Gastrocnemius medialis (tissue), 4 donors: ENCODE results near the gene AJAP1.

ENCODE experiments used
- CTCF ChIP-seq, 5 experiments: fragments of 450-650 bp in 3 of 5; fragments of 200-600 bp in 2 of 5; sonication (generic) in 2 of 5; IDR thresholded peaks in 4 of 5; conservative IDR thresholded peaks in 1 of 5; 1 replicate in 4 of 5; 2 replicates in 1 of 5; pipeline ENCODE4 v1.5.1; 2016 to 2019; ENCODE audit warnings: antibody characterized with exemption in 5 of 5, mild to moderate bottlenecking in 3 of 5, moderate library complexity in 3 of 5
- POLR2A ChIP-seq, 2 donors: fragments of 450-650 bp; IDR thresholded peaks; one replicate each; pipeline ENCODE4 v1.6.1; 2017; ENCODE audit warnings: antibody characterized with exemption in 2 of 2, mild to moderate bottlenecking in 2 of 2, moderate library complexity in 2 of 2

DNA sequence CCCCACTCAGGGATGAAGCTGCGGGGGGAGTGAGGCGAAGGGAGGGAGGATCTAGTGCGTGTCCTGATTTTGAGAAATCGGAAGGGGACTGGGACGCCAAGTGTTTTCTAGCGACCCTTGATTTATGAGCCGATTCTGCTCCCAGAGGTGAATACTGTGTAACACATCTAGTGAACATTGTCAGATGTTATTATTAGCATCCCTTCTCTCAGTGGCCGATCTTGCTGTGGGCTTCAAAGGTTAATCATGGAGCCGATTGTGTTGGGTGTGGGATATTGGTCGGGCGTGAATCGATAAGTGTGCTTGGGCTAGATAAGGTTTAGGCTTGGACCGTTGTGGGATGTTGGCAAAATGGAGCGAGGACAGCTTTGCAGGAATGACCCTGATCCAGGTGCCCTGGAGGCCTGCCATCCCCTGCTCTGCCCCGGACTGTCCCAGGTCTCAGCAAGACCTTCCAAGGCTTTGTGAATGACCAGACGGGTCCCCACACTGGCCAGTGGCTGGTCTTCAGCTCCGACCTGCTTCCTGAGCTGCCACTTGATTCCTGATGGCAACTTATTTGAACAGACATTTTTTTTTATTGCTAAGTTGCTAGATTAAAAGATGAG is 2.2 kb downstream of the AJAP1 start:
- TF ChIP-seq CTCF (IDR thresholded peaks at IDR 0.05 in 4 of 5, conservative IDR thresholded peaks at IDR 0.05 in 1 of 5) (no peak), POLR2A (IDR thresholded peaks at IDR 0.05) (no peak)
